K562 (cell line): ENCODE data around the gene HBG1. TPM values are rescaled to one million over a fixed set of nuclear protein-coding genes. Genes with fewer than 3 reads are reported as not detected.

Experiments
- ADNP ChIP-seq: fragments of 200-800 bp; sonication (Bioruptor generic); IDR thresholded peaks from 2 replicates; pipeline ENCODE4 v1.6.1; 2016; ENCODE audit warnings: missing genetic modification characterization, missing compliant biosample characterization
- ARID1B ChIP-seq: fragments of 450-650 bp; IDR thresholded peaks from 2 replicates; pipeline ENCODE4 v1.6.1; 2016; ENCODE audit warnings: antibody characterized with exemption, mild to moderate bottlenecking, inconsistent platforms
- CREM ChIP-seq: IDR thresholded peaks from 2 replicates; pipeline ENCODE4 v1.6.1; 2014; ENCODE audit warnings: antibody characterized with exemption, low read depth
- ETV1 ChIP-seq: fragments of 450-650 bp; conservative IDR thresholded peaks from 2 replicates; pipeline ENCODE4 v1.6.1; 2016; ENCODE audit warnings: missing genetic modification characterization, control low read depth, low read depth, missing compliant biosample characterization
- FOXJ2 ChIP-seq: fragments of 200-800 bp; sonication (Bioruptor generic); IDR thresholded peaks from 2 replicates; pipeline ENCODE4 v1.6.1; 2016; ENCODE audit warnings: missing genetic modification characterization, missing compliant biosample characterization
- HDAC1 ChIP-seq, 2 experiments: fragments of 450-650 bp; IDR thresholded peaks; 2 replicates each; pipeline ENCODE4 v1.6.1; 2016 to 2017; ENCODE audit warnings: inconsistent platforms in 1 of 2, mild to moderate bottlenecking in 1 of 2, moderate library complexity in 1 of 2
- NFIX ChIP-seq: fragments of 250-450 bp; sonication (Bioruptor Pico); IDR thresholded peaks from 2 replicates; pipeline ENCODE4 v1.4.0; 2020; ENCODE audit warnings: low read depth, mild to moderate bottlenecking, moderate library complexity
- NUFIP1 ChIP-seq: fragments of 450-650 bp; IDR thresholded peaks from 2 replicates; pipeline ENCODE4 v1.6.1; 2018; ENCODE audit not compliant: partially characterized antibody
- PML ChIP-seq: IDR thresholded peaks from 2 replicates; pipeline ENCODE4 v1.6.1; 2012; ENCODE audit warnings: low read length, inconsistent platforms
- SMARCA4 ChIP-seq: fragments of 450-650 bp; IDR thresholded peaks from 2 replicates; pipeline ENCODE4 v1.6.1; 2016
- TAL1 ChIP-seq: fragments of 450-650 bp; IDR thresholded peaks from 2 replicates; pipeline ENCODE4 v1.6.1; 2016; ENCODE audit warnings: mild to moderate bottlenecking
- TCF3 ChIP-seq: sonication (generic); formaldehyde crosslinking; IDR thresholded peaks from 2 replicates; pipeline ENCODE4 v1.4.0; 2020; ENCODE audit warnings: mild to moderate bottlenecking, missing genetic modification reagents
- TEAD4 ChIP-seq, 2 experiments: sonication (generic) in 1 of 2; formaldehyde crosslinking in 1 of 2; IDR thresholded peaks; 2 replicates each; pipeline versions ENCODE4 v1.6.1 to v1.8.0; 2012 to 2022; ENCODE audit warnings: borderline replicate concordance in 1 of 2, inconsistent platforms in 1 of 2, low read length in 1 of 2, mild to moderate bottlenecking in 1 of 2, missing genetic modification reagents in 1 of 2
- ZNF76 ChIP-seq: fragments of 250-450 bp; sonication (Bioruptor Pico); IDR thresholded peaks from 2 replicates; pipeline ENCODE4 v1.4.0; 2020; ENCODE audit warnings: mild to moderate bottlenecking, moderate library complexity, borderline replicate concordance
- ZNF785 ChIP-seq: fragments of 250-450 bp; sonication (Bioruptor Pico); IDR thresholded peaks from 2 replicates; pipeline ENCODE4 v1.4.0; 2020; ENCODE audit warnings: mild to moderate bottlenecking
- polyA plus RNA-seq, 8 experiments: library from polyadenylated mRNA; depleted of rRNA in 4 of 8; stranded (reverse) in 5 of 8; unstranded in 3 of 8; fragments of >200 nt; fragmentation: Nextera tagmentation in 2 of 8; fragmentation: Illumina TruSeq in 1 of 8; extraction: Ambion mirVana in 2 of 8; extraction: Trizol in 1 of 8; gene quantifications; 2 replicates each; pipeline versions ENCODE4 v1.2.1 to v1.2.3, GENCODE V29; 2011 to 2014; ENCODE audit warnings: inconsistent platforms in 1 of 8, missing spikeins in 1 of 8
- total RNA-seq, 7 experiments: library from RNA; depleted of rRNA in 6 of 7; stranded (reverse); fragments of >200 nt in 6 of 7; fragmentation: Illumina TruSeq in 2 of 7; extraction: Trizol in 2 of 7; gene quantifications; 2 replicates each; pipeline versions ENCODE4 v1.2.1 to v1.2.3, GENCODE V29; 2011 to 2021; ENCODE audit warnings: low replicate concordance in 1 of 7
- TF ChIP-seq, protein P1 (sequence below), 2 experiments: fragments of 450-650 bp; IDR thresholded peaks; 2 replicates each; pipeline ENCODE4 v1.6.1; 2018; ENCODE audit warnings: mild to moderate bottlenecking in 2 of 2, low read depth in 1 of 2; ENCODE audit not compliant: partially characterized antibody in 2 of 2

Gene HBG1
- total and polyA plus RNA-seq, 9 of the 15 experiments (the other 6 are each of a cell fraction or from before 2014, with no cell fraction given), result 1,066 to 16,338 (median 4,898) TPM

DNA sequence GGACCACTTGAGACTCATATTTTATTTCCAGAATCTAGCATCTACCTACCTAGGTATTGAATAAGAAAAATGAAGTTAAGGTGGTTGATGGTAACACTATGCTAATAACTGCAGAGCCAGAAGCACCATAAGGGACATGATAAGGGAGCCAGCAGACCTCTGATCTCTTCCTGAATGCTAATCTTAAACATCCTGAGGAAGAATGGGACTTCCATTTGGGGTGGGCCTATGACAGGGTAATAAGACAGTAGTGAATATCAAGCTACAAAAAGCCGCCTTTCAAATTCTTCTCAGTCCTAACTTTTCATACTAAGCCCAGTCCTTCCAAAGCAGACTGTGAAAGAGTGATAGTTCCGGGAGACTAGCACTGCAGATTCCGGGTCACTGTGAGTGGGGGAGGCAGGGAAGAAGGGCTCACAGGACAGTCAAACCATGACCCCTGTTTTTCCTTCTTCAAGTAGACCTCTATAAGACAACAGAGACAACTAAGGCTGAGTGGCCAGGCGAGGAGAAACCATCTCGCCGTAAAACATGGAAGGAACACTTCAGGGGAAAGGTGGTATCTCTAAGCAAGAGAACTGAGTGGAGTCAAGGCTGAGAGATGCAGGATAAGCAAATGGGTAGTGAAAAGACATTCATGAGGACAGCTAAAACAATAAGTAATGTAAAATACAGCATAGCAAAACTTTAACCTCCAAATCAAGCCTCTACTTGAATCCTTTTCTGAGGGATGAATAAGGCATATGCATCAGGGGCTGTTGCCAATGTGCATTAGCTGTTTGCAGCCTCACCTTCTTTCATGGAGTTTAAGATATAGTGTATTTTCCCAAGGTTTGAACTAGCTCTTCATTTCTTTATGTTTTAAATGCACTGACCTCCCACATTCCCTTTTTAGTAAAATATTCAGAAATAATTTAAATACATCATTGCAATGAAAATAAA is 24.8 kb downstream of the HBG1 start (continued):
- peak; percentile 19; the same call in 1 of the 2 replicates for TF ChIP-seq ETV1 (tag)
- TF ChIP-seq HDAC1 (IDR thresholded peaks at IDR 0.05), result 0 out of 4 replicates have a peak, but pooled peaks of 1 of the 2 experiments have one; percentile 36
- no peak for TF ChIP-seq NFIX (CRISPR knock-in tag)
- 0 out of 2 replicates have a peak, but pooled peaks have one; percentile 10 for TF ChIP-seq CREM
- peak; percentile 59; the same call in 1 of the 2 replicates for TF ChIP-seq TAL1
- TF ChIP-seq PML, result 0 out of 2 replicates have a peak, but pooled peaks have one; percentile 25
- TF ChIP-seq, protein P1, sequence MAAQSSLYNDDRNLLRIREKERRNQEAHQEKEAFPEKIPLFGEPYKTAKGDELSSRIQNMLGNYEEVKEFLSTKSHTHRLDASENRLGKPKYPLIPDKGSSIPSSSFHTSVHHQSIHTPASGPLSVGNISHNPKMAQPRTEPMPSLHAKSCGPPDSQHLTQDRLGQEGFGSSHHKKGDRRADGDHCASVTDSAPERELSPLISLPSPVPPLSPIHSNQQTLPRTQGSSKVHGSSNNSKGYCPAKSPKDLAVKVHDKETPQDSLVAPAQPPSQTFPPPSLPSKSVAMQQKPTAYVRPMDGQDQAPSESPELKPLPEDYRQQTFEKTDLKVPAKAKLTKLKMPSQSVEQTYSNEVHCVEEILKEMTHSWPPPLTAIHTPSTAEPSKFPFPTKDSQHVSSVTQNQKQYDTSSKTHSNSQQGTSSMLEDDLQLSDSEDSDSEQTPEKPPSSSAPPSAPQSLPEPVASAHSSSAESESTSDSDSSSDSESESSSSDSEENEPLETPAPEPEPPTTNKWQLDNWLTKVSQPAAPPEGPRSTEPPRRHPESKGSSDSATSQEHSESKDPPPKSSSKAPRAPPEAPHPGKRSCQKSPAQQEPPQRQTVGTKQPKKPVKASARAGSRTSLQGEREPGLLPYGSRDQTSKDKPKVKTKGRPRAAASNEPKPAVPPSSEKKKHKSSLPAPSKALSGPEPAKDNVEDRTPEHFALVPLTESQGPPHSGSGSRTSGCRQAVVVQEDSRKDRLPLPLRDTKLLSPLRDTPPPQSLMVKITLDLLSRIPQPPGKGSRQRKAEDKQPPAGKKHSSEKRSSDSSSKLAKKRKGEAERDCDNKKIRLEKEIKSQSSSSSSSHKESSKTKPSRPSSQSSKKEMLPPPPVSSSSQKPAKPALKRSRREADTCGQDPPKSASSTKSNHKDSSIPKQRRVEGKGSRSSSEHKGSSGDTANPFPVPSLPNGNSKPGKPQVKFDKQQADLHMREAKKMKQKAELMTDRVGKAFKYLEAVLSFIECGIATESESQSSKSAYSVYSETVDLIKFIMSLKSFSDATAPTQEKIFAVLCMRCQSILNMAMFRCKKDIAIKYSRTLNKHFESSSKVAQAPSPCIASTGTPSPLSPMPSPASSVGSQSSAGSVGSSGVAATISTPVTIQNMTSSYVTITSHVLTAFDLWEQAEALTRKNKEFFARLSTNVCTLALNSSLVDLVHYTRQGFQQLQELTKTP (IDR thresholded peaks at IDR 0.05; ENCODE audit: low read depth in 1 of 2, partially characterized antibody in 2 of 2), result peak in 1 of 2 experiments; percentile 8
- TF ChIP-seq TCF3 (CRISPR knock-in tag), result peak; percentile 65
- TF ChIP-seq ARID1B, result peak; percentile 76
- peak; percentile 67 for TF ChIP-seq TEAD4 (IDR thresholded peaks at IDR 0.05; ENCODE audit: low read length)
- TF ChIP-seq TEAD4 (CRISPR knock-in tag; IDR thresholded peaks at IDR 0.05; ENCODE audit: borderline replicate concordance), result no peak
- no peak for TF ChIP-seq FOXJ2
- no peak for TF ChIP-seq NUFIP1
- no peak for TF ChIP-seq ZNF785
- peak; percentile 48; the same call in 1 of the 2 replicates for TF ChIP-seq SMARCA4
- TF ChIP-seq ZNF76, result no peak
- TF ChIP-seq ADNP (tag), result no peak
